GM21447 (cell line): ENCODE measurements around the gene EXPH5.

Source experiments
- ATAC-seq: cut with Tn5 transposase; IDR thresholded peaks from one replicate; pipeline ENCODE4 v1.9.1; 2021; ENCODE audit not compliant: unreplicated experiment

EXPH5 gene

DNA sequence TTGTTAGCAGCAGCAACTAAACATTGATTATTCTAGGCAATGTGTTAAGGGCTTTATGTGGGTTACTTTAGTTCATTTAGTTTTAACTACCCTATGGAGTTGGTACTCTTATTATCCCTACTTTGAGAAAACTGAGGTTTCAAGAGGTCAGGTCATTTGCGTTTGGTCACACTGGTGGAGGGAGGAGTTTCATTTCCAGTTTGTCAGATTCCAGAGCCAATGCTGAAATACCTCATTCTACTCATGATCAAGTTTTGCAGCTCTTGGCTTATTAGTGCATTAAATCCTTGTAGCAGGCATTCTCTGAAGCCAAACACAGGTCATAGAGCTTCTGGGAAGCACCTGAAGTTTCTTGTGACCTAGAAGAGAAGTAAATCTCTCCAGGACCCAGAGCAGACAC is 71.2 kb downstream of the EXPH5 start:
- no peak for ATAC-seq

DNA sequence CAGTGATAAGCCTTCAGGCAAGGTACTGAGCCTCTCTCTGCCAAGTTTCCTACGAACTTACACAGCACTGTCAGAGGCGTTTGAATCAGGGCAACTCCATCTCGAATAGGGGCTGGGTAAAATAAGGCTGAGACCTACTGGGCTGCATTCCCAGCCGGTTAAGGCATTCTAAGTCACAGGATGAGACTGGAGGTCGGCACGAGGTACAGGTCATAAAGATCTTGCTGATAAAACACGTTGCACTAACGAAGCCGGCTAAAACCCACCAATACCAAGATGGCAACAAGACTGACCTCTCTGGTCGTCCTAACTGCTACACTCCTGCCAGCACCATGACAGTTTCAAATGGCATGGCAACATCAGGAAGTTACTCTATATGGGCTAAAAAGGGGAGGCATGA is 75.0 kb downstream of the EXPH5 start:
- no peak for ATAC-seq

DNA sequence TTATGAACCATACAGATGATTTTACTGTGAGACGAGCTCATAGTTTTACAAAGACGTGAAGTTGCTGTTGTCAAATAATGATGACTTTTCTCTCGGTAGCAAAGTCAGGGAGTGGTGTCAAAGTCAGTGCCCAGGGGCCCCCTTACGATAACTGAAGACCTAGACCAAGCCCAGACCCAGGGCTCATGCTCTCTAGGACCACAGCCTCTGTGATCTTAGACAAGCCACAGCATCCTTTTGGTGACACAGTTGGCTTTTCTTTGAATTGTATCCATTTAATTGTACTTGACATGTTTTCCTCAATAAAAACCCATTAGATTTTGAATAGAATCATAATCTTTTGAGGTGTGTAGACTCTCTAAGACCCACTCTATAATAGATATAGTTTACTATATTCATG is 77.4 kb downstream of the EXPH5 start:
- ATAC-seq = no peak

DNA sequence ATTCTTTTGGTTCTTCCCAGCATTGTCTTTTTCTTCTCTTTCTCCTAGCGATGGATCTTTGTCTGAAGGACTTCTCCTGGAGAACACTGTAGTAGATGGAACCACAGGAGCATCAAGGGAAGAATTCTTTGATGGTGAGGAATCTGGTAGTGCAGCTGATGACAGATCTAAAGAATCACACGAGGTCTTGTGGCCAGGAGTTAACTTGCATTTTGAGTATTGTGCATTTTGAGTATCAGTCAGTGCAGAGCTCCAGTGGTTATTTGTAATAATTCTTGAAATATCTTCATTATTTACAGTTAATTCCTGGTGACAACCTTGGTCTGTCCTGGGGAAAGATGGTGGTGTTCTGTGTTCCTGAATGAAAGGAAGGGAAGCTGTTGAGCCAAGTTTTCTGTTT is 80.9 kb downstream of the EXPH5 start:
- no peak for ATAC-seq

DNA sequence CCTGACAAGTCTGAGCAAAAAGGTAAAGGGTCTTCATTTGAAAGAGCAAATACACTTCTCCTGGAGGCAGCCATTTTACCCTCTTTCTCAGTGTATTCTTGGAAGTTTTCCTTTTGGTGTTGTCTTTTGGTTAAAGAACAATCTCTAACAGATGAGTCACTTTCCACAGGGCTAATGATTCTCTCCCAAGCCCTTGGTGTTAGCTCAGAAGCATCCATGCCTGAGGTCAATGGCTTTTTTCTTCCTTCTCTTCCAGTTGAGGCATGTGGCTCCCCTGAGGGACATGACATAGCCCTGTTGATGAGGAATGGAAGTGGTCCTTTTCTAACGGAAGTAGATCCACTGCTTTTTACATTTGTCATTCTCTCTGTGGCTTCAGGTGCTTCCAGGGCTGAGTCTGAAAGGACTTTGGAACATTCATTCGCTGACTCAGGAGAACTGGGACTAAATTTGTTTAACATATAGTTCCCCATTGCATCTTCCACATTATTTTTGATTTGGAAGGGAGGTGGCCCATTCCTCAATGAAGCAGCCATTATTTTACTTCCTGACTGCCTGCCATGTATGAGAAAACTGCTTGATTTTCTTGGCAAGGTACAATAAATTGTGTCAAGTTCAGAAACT is 81.6 kb downstream of the EXPH5 start:
- ATAC-seq = no peak

DNA sequence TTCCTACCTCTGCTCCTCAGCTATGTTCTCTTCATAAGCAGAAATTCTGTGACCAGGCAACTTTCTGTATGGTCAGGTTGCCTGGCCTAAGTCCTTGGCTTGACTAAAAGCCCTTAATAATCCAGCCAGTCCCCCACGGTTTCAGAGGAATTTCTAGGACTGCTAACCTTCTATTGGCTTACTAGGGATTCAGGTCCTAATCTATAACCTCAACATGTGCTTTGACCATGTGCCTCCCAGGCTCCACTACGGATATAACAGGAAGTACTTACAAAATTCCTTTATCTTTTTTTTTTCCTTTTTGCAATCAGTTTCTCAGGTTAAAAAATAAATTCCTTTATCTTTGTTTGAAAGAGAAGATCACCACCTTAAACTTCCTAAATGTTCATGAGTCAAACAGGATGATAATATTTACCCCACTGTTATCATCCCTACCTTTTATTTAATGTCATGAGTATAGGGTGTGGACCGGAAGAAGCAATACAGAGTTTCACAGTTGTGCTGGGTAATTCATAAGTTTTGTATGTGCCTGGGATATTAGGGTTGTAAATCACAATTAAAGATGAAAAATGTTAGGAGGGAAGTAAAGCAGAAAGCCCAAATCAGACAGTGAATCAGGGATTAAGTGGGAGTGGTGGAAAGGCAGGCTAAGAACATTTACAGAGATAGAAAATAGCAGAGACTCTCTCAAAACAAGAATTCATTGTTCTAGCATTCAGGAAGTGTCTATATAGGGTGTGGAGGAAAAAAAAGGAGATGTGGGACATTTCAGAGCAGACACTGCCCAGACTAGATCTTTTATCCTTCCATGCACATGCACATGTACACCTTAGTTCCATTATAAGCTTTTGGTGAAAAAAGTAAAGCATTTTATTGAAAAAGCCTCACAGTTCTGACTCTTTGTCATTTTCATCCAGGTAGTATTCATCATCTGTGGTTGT is 84.6 kb downstream of the EXPH5 start:
- ATAC-seq = no peak

DNA sequence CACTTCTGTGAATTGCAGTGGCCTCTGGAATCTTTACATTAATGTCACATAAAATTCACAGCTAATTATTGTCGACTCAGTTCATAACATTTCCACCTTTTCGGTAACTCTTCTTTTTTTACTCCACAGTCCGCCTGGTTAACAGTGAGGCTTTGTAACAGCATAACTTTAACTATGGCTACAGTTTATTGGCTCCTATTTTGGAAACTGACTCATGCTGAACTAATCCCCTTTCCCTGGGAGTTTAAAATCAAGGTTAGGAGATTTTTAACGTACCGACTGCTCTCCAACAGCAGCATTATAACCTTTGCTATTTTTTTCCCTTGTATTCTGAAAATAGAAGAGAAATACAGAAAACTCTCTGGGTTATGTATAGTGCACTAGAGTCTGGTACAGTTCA is 92.2 kb downstream of the EXPH5 start:
- no peak for ATAC-seq

DNA sequence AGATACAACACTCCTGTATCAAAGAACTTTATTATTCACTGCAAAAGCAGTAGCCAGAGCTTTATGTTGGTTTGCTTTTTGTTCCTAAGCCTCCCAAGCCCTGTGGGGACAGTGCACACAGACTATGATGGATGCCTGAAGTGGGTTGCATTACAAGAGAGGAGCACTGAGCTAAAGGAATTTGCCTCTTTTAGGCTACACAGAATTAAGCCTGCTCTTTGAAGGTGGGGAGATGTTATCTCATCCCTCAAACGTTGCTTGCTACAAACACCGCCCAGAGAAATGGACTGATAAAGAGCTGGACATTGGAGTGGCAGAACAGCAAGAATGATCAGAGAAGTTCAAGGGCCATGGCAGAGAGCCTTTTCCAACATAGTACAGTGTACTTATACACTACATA is 92.8 kb downstream of the EXPH5 start:
- ATAC-seq = no peak

DNA sequence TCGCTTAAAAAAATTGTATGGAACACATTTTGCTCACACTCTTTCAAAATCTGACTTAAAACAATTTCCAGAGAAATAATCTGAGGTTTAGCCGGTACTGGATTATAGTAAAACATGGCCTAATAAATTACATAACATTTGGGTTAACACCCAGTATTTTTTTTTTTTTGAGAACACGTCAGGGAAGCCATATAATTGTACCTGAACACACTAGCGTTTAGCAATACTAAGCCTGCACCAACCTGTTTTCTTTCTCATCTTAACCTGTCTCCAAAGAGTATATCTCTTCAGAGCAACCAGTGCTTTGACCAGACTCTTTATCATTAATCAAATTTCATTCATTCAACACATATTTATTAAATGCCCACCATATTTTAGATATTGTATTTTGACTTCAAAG is 93.4 kb downstream of the EXPH5 start:
- no peak for ATAC-seq

DNA sequence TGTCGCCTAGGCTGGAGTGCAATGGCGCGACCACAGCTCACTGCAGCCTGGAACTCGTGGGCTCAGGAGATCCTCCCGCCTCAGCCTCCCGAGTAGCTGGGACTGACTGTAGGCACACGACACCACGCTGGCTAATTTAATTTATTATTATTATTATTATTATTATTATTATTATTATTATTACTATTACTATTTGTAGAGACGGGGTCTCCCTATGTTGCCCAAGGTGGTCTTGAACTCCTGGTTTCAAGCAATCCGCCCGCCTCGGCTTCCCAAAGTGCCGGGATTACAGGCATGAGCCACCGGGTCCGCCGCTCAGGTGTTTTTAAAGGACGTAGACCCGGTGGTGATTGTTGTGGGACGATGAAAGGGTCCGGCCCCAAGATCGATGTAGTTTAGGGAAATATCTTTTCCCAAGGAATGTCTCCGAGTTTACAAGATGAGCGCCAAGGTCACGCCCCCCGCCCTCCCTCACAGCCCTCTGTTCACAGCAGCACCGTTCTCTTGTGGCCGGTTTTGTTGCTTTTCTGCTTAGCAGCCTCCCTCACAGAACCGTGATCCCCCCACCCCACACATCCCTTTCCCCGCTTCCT is 94.7 kb downstream of the EXPH5 start:
- no peak for ATAC-seq

DNA sequence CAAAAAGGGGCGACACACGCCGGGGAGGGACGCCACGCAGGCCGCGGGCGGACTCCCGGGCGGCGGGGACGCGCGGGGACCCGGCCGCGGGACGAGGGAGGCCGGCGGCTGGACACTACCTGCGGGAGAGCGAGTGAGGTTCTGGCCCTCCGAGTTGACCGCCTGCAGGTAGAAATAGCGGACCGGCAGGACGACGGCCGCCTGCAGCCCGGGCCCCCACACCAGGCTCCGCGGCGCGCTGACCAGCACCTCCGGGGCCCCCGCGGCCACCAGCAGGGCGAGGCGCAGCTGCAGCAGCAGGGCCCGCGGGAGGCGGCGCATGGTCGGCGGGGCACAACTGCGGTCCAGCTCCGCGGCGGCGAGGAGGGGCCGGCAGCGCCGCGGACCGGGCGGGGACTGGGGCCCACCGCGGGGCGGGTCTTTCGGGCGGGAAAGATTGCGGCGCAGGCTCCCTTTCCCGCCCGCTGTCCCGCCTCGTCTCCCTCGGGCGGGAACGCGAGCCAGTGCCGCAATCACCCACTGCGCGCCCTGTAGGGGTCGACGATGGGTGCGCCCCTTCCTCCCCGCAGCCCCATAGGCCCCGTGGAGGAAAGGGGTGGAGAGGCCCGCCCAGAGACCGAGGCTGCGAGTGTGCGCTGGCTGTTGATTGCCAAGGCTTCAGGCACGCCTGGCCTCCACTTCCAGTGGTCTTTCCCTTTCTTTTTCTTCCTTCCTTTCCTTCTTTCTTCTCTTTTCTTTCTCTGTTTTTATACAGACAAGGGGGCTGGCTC is 95.3 kb downstream of the EXPH5 start, which contains the start of gene POGLUT3:
Gene POGLUT3, minus strand, starts transcription at position 339 of the 770 bp plus-strand sequence. Its CDS starts 18 bp downstream, at position 321.
- ATAC-seq = peak; percentile 44

DNA sequence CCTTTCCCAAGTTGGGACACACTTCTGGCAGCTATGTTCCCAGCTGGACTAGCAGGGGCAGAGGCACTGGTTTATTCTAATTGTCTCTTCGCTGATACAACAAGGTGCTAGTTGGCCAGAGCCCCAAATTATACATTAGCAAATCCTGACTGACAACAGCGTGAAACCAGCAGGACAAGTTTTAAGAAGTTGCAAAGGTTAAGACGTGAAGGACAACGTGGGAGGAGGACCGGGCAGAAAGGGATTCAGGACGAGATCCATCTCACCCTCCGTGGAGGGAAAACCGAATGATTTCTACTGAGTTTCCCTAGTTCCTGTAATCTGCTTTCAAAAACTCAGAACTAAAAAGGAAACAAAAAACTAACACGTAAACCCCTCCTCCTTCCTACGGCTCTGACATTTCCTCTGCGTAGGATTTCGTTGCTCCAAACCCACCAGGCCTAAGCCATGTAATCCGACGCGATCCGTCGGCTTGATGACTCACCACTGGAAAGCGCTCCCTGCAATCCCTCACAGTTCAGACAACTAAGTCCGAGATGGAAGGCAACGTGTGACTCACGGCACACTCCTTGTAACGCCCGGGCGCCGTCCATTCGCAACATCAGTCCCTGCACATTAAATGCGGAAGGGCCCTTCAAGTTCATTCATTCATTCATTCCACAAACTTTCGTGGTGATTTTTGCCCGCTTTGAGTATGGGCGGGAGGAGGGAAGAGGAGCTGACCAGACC is 96.1 kb downstream of the EXPH5 start:
- ATAC-seq = peak; percentile 68

DNA sequence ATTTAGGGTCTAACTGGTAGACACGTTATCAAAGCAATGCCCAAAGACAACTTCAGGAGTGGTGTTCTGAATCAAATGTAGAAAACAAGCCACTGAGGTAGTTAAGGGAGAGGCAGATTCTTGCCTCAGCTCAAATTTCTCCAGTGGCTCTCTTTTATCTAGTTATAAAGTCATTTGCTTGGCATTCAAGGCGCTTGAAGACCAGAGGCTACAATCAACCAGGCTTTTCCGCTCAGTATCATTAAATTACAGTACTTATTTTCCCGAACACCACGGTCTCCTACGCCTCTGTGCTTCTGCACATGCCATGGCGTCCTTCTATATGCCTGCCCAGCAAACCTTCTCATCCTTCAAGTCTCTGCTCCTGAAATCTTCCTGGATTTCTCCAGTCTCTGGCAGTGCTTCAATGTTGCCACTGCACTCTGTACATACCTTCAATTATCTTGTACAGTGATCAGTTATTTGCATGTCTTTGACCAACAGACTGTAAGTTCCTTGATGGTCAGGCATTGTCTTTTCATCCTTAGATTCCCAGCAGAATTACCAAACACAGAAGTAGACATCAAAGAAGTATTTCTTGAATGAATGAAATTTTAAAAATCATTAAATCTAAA is 96.8 kb downstream of the EXPH5 start:
- ATAC-seq = no peak

DNA sequence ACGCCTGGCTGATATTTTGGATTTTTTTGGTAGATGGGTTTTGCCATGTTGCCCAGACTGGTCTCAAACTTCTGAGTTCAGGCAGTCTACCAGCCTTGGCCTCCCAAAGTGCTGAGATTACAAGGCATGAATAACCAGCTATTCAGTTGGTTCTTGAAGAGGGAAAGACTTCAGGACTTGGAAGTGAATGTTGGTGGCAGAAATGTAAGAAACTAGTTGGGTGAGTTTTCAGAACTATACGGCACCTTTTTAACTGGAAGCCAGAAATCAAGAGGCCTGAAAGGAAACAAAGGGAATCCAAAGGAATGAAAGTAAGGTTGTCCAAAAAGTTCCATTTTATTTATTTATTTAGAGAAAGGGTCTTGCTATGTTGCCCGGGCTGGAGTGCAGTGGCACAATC is 98.2 kb downstream of the EXPH5 start:
- no peak for ATAC-seq

DNA sequence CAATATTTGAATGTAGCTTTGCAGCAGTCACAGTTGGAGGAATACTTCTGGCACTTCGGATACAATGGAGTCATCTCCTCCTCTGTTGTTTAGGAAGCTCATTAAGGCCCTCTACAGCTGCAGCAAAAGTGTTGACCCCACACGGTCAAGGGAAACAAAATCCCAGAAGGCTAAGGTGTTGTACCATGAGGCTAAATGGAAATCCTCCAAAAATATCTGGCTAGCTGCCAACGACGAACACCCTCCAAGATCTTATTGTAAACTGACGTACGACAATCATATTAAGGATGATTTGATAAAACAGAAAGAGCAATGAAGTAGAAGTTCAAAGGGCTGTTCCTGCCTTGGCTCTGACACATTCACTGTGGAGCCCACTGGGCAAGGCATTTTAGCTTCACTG is 99.4 kb downstream of the EXPH5 start:
- no peak for ATAC-seq

DNA sequence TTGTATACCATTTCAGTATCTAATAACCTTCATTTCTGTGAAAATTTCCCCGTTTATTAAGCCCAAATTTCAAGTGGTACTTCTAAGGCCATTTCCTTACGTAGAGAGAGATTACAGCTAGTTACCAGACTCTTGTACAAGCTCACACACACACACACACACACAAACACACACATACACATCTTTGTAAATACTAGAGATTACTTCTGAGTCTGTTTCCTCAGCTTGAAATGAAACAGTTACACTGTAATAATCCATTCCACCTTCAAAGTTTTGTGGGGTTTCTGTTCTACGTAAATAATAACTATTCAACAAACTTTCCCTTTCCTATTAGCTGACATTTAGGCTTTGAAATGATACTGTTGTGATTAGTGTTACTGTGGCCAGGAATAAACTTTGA is 101.6 kb downstream of the EXPH5 start:
- no peak for ATAC-seq

DNA sequence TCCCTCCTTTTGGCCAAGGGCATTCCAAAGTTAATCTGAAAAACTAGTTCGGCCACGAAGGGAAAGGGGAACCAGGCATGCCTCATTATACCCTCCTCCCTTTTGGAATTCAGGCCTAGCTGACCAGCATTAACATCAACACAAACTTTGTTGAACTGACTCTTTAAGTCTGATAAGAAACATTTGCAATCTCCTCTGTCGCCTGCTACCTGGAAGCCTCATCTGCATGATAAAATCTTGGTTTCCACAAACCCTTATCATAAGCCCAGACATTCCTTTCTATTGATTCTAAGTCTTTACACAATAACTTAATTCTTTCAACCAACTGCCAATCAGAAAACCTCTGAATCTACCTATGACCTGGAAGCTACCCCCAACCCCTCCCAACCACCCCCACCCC is 106.7 kb downstream of the EXPH5 start:
- ATAC-seq = no peak

DNA sequence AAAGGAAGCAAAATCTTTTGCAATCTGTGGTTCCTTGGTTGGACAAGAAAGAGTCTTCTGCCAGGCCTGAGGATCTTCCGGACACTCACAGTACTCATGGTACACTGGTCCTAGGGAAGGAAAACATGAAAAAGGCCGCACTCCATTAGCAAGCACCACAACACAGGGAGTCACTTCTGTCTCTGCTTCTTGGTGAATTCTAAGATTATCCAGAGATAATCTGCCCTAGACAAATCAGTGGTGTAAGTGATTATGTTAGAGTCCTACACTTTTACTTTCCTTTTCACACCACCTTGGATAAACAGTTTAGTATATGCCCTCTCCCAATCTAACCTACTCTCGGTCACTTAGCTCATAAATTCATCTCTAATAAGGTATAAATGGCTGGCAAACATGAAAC is 107.2 kb downstream of the EXPH5 start:
- no peak for ATAC-seq

DNA sequence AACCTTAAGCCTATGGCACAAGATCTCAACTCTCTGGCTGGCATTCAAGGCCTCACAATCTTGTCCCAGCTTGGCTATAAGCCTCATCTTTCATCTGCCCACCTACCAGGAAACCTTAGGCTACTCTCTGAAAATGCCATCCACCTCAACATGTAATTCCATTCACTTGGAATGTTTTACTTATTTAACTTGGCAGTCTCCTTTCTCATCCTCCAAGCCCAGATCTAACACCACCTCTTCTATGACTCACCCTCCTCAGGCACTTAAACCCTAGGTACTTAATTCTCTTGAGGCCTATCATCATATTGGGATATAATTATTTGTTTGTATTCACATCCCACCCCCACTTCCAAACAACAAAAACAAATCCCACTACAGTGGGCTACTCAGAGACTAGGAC is 110.4 kb downstream of the EXPH5 start:
- no peak for ATAC-seq
